ENCODE data around the gene YARS2. TPM values are rescaled to one million over a fixed set of nuclear protein-coding genes. Genes with fewer than 3 reads are reported as not detected.

Gene YARS2
- total RNA-seq = 32.7 and 35.4 TPM in 2 replicates

DNA sequence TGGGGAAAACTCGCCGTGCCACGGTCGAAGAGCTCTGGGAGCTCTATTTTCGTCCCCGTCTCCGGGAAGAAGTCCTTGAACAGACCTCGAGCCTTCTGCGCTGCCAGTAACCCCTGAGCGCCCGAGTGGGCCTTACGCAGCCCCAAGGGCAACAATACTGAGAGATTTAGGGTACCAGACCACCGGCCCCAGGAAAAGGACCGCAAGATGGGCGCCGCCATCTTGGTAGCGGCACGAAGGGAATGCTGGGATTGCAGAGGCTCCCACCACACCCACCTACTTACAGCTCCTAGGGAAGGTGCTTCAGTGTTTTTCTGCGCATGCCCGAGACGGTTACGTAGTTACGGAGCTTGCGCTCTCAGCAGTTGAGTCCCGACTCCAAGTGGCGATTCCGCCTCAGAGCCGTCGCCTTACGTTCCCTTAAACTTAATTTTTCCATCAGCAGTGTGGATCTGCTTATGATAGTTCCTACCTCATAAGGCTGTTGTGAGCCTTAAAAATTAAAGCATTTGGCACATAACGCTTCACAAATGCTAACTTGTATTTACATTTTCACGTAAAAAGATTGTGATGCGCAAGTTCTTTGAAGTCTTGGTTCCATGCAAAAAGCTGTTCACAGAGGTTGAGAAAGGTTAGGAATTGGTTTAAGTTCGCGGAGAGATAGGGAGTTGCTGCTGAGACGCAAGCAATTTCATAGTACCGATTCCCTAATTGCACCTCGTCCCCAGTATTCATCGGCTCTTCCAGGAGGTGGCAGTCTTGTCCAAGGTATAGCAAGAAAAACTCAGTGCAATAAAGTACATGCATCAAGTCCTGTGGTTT lies at the start of gene YARS2:
Gene YARS2, minus strand, starts transcription at position 244 of the 822 bp plus-strand sequence. Its CDS starts 23 bp downstream, at position 221.

Other genes with a start within 250 kb of the YARS2 start
- gene DNM1L, start 76.6 kb downstream of the YARS2 start, total RNA-seq = 89.1 and 110 TPM in 2 replicates
- 3.4 and 20.5 TPM in 2 replicates for gene PKP2, start 140.9 kb upstream of the YARS2 start, total RNA-seq